Osteoblast (primary cell): Measurements from ENCODE around the gene TMEM9. TPM values are rescaled to one million over a fixed set of nuclear protein-coding genes. Genes with fewer than 3 reads are reported as not detected.

Source experiments
- DNase-seq: peaks from one replicate; pipeline ENCODE4 v3.0.0; 2011; ENCODE audit warnings: low spot score, mixed read lengths; ENCODE audit not compliant: insufficient read length; ENCODE audit errors: missing footprints
- H2AFZ ChIP-seq: 2 replicates; pipeline ENCODE4 v1.6.0; 2011; ENCODE audit warnings: mild to moderate bottlenecking, low read length
- H3K27ac ChIP-seq: 2 replicates; pipeline ENCODE4 v1.5.1; 2011; ENCODE audit warnings: mild to moderate bottlenecking, low read depth, low read length, moderate library complexity
- H3K27me3 ChIP-seq: 2 replicates; pipeline ENCODE4 v1.6.0; 2012; ENCODE audit warnings: mild to moderate bottlenecking, control low read depth, inconsistent platforms, low read length, moderate library complexity; ENCODE audit not compliant: insufficient read depth
- H3K36me3 ChIP-seq: 2 replicates; pipeline ENCODE4 v1.5.1; 2011; ENCODE audit warnings: mild to moderate bottlenecking, low read length, control low read depth, moderate library complexity; ENCODE audit not compliant: insufficient read depth
- H3K4me1 ChIP-seq: 2 replicates; pipeline ENCODE4 v1.5.1; 2011; ENCODE audit warnings: mild to moderate bottlenecking, low read length, control low read depth, moderate library complexity; ENCODE audit not compliant: insufficient read depth
- H3K4me2 ChIP-seq: 2 replicates; pipeline ENCODE4 v1.6.0; 2011; ENCODE audit warnings: mild to moderate bottlenecking, low read length; ENCODE audit not compliant: insufficient read depth
- H3K4me3 ChIP-seq: fragments of 200-600 bp; sonication (generic); 3 replicates; pipeline ENCODE4 v1.5.1; 2012; ENCODE audit warnings: mild to moderate bottlenecking, low read length, inconsistent platforms; ENCODE audit not compliant: insufficient read depth
- H3K79me2 ChIP-seq: 2 replicates; pipeline ENCODE4 v1.6.0; 2012; ENCODE audit warnings: mild to moderate bottlenecking, low read length, control low read depth, inconsistent platforms; ENCODE audit not compliant: insufficient read depth
- H3K9me3 ChIP-seq: 2 replicates; pipeline ENCODE4 v1.5.1; 2011; ENCODE audit warnings: low read depth, low read length, control low read depth
- H4K20me1 ChIP-seq: 2 replicates; pipeline ENCODE4 v1.6.0; 2012; ENCODE audit warnings: mild to moderate bottlenecking, low read length, control low read depth; ENCODE audit not compliant: insufficient read depth
- total RNA-seq: library from RNA; depleted of rRNA; stranded (reverse); fragments of >200 nt; gene quantifications from 2 replicates; pipeline ENCODE4 v1.2.3, GENCODE V29; 2012
- TF ChIP-seq, protein P1 (sequence below): IDR thresholded peaks from 2 replicates; pipeline ENCODE4 v1.5.1; 2011; ENCODE audit warnings: mild to moderate bottlenecking, low read depth, low read length, moderate library complexity; ENCODE audit errors: extremely low read depth

The TMEM9 gene
- total RNA-seq, 1 donor = 45.6 TPM

DNA sequence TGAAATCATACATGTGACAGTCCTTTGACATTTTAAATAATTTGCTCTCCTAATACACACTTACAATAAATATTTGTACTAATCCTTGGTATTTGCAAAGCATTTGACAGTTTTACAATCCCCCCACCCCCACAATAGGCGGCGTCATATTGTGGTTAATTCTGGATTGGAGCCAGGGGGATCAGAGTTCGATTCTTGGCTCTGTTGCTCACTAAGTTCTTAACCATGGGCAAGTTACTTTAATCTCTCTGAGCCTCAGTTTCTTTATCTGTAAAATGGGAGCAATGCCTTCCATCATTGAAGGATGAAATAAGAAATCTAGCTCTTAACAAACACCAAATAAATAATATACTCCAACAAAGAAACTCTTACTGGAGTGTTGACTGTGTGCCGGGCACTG lies 65.9 kb downstream of the TMEM9 start:
- Histone ChIP-seq H3K9me3 (no peaks in the 10 kb centered on the region), H3K36me3 (no peaks in the 10 kb centered on the region), H3K4me1 (no peaks in the 10 kb centered on the region), H3K27me3 (peaks cover 39% of the 10 kb centered on the region), H4K20me1 (no peaks in the 10 kb centered on the region), H3K27ac (no peak overlapping the region), H3K4me2 (no peak overlapping the region), H2AFZ (no peak overlapping the region), H3K4me3 (no peak overlapping the region), H3K79me2 (no peaks in the 10 kb centered on the region)
- TF ChIP-seq, protein P1, sequence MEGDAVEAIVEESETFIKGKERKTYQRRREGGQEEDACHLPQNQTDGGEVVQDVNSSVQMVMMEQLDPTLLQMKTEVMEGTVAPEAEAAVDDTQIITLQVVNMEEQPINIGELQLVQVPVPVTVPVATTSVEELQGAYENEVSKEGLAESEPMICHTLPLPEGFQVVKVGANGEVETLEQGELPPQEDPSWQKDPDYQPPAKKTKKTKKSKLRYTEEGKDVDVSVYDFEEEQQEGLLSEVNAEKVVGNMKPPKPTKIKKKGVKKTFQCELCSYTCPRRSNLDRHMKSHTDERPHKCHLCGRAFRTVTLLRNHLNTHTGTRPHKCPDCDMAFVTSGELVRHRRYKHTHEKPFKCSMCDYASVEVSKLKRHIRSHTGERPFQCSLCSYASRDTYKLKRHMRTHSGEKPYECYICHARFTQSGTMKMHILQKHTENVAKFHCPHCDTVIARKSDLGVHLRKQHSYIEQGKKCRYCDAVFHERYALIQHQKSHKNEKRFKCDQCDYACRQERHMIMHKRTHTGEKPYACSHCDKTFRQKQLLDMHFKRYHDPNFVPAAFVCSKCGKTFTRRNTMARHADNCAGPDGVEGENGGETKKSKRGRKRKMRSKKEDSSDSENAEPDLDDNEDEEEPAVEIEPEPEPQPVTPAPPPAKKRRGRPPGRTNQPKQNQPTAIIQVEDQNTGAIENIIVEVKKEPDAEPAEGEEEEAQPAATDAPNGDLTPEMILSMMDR = no peak
- no peak for DNase-seq

DNA sequence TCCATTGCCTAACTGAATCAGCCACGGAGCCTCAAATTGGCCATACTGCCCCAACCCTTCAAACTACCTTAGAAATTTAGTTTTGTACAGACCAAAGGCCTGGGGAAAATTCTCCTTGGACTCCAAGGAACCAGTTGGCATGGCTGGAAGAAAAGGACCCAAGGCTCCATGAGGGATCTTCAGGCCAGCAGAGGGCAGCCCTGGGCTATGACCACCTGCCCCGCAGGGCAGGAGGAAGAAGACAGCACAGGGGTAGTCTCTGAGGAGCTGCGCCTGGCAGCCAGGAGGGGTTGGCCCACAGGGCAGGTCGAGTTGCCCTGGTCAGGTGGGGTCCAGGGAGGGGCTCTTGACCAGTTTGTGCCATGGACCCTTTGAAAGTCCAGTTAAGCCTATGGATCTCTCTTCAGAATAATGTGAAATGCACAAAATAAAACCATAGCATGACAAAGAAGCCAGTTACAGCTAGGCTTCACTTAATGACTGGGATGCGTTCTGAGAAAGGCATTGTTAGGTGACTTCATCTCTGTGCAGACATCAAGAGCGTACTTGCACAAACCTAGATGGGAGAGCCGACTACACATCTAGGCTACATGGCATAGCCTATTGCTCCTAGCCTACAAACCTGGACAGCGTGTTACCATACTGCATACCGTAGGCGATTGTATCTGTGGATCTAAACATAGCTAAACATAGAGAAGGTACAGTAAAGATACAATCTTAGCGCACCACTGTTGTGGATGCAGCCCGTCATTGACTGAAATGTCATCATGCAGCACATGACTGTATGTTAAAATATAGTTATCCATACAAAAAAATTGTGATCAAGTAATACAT lies 68.2 kb downstream of the TMEM9 start:
- Histone ChIP-seq H3K4me1 (no peaks in the 10 kb centered on the region), H3K9me3 (no peaks in the 10 kb centered on the region), H3K4me2 (no peak overlapping the region), H3K79me2 (no peaks in the 10 kb centered on the region), H3K36me3 (no peaks in the 10 kb centered on the region), H3K27ac (no peak overlapping the region), H3K27me3 (peaks cover 41% of the 10 kb centered on the region), H4K20me1 (no peaks in the 10 kb centered on the region), H3K4me3 (no peak overlapping the region), H2AFZ (no peak overlapping the region)
- DNase-seq = peak; percentile 93
- TF ChIP-seq, protein P1 = peak; percentile 79

Other genes starting within 250 kb of the TMEM9 start
- gene KIF21B, start 130.8 kb downstream of the TMEM9 start, total RNA-seq = under 0.01 TPM in 2 replicates
- not detected in 2 replicates for gene CACNA1S, start 42.0 kb downstream of the TMEM9 start, total RNA-seq
- gene ASCL5, start 27.3 kb downstream of the TMEM9 start, total RNA-seq = not detected in 2 replicates
- under 0.01 TPM in 2 replicates for gene IGFN1, start 36.4 kb upstream of the TMEM9 start, total RNA-seq
- under 0.01 TPM in 2 replicates for gene PKP1, start 129.0 kb upstream of the TMEM9 start, total RNA-seq
- gene TNNT2, start 223.2 kb upstream of the TMEM9 start, total RNA-seq = not detected in 2 replicates
- not detected in 2 replicates for gene LAD1, start 244.8 kb upstream of the TMEM9 start, total RNA-seq